ENCODE measurements around the gene FASTK.
A peak's percentile ranks its signal among the peaks of the same experiment; 100 is the strongest.

FASTK gene, protein sequence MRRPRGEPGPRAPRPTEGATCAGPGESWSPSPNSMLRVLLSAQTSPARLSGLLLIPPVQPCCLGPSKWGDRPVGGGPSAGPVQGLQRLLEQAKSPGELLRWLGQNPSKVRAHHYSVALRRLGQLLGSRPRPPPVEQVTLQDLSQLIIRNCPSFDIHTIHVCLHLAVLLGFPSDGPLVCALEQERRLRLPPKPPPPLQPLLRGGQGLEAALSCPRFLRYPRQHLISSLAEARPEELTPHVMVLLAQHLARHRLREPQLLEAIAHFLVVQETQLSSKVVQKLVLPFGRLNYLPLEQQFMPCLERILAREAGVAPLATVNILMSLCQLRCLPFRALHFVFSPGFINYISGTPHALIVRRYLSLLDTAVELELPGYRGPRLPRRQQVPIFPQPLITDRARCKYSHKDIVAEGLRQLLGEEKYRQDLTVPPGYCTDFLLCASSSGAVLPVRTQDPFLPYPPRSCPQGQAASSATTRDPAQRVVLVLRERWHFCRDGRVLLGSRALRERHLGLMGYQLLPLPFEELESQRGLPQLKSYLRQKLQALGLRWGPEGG

GRCh38 chr7:151080522-151081169 is at the start of gene FASTK:
Gene FASTK (minus strand): TSS chr7:151080809. CDS start chr7:151080766, 43 bp downstream.
- peak; percentile 91 for DNase-seq

GRCh38 chr7:151129960-151130591 is 49.5 kb upstream of the FASTK start:
- DNase-seq, result no peak

- DNase-seq, result no peak
Observed at GRCh38 chr7:151129117-151129959, 48.7 kb upstream of the FASTK start.

GRCh38 chr7:151128716-151129115 is 48.1 kb upstream of the FASTK start:
- DNase-seq, result no peak

DNA sequence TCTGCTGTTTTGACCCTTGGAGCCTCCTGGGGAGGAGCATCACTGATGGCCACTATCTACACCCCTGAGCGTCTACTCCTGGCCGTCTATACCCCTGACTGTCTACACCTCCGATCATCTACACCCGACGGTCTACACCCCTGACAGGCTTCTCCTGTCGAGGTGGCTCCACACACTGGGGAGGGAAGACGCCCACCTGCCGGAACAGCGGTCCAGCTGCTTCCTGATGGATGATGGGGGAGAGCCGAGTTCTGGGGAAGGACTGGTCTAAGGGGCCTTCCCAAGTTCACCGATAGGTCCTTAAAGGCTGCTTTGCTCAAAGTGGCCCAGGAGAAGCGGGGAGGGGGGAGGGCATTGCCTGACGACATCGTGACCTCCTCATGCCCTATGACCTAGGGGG is 47.5 kb upstream of the FASTK start:
- DNase-seq, result no peak

- no peak for DNase-seq
Observed at GRCh38 chr7:151126491-151127137, 46.0 kb upstream of the FASTK start.

- DNase-seq, result no peak
Observed at GRCh38 chr7:151125846-151126481, 45.4 kb upstream of the FASTK start.

DNA sequence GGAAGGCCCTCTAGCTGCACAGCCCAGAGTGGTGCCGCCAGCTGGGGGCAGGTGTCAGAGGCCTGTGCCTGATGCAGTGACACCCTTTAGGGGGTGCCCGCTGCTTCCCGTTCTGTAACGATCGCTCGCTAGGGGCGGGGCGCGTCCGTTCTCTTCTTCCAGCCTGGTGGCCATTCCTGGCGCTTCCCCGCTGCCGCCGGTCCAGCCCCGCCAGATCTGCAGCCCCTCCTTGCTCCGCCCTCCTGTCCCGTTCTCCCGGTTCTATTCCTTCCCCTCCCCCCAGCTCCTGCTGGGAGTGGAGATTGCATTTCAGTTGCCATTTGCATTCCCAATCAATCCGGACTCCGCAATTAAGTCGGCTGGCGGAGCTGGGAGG is 44.8 kb upstream of the FASTK start:
- no peak for DNase-seq

- no peak for DNase-seq
Observed at GRCh38 chr7:151124899-151125399, 44.3 kb upstream of the FASTK start.

- DNase-seq, result no peak
Observed at GRCh38 chr7:151124481-151124880, 43.9 kb upstream of the FASTK start.

DNA sequence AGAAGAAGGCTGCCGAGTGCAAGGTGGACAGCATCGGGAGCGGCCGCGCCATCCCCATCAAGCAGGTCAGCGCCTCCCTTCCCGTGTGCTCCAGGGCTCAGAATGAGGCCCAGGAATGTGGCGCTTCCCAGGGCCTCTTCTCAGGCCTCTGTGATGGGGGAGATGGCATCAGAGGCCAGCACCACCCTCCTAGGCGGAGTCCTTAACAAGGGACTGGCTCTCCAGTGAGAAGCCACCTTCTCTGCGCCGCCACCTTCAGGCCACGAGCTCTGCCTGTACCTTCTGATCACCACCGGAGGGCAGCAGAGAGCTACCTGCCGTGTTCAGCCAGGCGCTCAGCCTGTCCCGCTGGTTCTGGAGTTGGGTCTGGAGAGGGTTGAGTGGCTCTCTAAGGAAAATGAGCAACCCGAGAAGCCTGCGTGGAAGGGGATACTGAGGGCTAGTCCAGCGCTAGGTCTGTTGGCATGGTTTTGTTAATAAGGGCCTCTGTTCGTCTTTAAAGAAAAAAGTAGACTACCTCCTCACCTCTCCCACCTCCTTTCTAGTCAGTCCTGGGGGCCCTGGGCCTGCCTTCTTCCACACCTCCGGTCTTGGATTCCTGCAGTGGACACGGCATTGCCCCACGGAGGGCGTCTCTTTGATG is 43.3 kb upstream of the FASTK start:
- DNase-seq, result peak; percentile 80 to 84

DNA sequence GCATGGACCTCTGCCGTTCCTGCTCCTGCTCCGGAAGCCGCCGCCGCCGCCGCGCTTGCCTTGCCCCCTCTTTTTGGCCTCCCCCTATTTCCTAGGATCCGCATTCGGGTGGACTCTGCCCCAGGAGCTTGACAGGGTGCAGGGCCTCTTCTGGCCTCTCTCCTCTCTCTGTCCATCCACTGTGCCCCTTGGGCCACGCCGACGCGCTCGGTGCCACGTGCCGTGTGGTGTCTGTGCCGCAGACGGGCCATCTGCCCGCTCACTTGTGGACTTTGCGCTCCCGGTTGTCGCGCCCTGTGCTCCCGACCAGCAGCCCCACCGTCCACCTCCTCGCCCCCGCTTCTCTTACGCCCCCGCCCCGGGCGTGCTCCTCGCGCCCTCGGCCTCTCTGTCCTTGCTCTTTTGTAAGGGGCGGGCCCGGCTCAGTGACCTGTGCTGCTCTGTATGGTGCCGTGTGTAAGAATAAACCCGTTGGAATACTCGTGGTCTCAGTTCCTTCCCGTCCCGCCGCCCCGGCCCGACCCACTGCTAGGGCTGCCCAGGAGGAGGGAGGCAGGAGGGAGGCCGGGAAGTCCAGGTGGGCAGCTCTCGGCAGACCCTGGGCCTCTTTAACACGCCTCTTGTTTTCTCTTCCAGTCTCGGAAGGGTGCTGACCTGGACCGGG is 42.7 kb upstream of the FASTK start:
- no peak for DNase-seq

DNA sequence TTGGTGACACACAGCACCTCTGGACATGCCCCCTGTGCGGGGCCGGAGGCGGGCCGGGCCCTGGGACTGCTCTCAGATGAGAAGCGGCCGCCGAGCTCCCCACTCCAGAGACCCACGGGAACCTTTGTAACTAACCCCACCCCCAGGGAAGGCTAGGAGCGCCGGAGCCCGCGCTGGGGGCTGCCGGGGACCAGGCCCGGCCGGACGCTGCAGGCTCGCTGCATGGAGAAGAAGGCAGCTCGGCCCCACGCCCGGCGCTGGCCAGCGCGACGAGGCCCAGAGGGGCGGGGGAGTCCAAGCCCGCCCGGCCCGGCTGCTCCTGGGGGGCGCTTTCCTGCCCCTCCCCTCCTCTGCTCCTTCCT is 42.2 kb upstream of the FASTK start:
- DNase-seq, result no peak

- DNase-seq, result no peak
Observed at GRCh38 chr7:151122276-151122675, 41.7 kb upstream of the FASTK start.

DNA sequence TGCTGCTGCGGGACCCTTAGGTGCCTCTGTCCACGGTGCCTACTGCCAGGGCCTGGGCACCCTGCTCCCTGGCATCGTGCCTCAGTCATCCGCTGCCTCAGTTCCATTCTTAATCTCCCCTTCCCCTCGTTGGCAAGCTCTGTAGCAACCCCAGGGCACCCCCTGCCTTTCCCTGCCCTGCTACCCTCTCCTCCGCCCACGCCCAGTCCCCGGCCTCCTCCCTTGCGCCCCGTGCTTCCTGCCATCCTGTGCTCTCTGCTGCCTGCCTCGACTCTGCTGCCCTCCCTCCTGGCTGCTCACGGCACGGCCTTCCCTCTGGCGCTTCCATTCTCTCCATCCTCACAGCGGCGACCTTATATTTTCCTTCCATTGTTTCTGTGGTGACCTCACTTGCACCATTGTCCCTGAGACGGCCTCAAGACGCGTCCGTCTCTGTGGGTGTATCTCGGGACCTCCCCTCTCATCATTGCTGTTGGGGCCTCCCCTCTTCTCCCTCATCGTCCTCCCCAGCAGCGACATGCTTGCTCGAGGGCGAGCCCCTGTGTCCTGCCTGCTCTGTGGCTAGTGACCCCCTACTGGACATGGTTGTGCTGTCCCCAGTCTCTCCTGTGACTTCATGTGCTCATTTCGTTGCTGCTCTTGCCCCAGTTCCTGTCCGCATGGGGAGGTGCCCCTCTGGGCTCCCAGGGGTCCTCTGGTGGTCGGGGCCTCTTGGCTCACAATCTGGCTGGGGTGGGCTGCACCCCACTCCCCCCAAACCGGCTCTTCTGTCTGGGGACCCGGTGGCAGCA is 41.0 kb upstream of the FASTK start:
- DNase-seq, result no peak

DNA sequence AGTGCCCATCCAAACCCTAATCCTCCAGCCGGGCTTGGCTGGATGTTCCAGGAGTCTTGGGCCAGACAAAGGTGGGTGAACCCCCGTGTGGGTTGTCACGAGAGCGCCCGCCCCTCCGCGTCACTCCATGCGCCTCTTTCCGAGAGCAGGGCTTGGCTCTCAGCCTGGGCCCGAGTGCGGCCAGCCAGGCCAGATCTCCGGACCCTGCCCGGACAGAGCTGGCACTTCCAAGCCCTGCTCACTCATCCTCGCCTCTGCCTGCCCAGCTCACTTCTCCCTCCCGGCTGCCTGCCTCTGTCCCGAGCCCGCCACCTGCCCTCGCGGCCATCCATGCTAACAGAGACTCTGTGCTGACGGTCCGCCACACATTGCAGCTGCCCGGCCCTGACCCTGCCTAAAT is 40.3 kb upstream of the FASTK start:
- no peak for DNase-seq

DNA sequence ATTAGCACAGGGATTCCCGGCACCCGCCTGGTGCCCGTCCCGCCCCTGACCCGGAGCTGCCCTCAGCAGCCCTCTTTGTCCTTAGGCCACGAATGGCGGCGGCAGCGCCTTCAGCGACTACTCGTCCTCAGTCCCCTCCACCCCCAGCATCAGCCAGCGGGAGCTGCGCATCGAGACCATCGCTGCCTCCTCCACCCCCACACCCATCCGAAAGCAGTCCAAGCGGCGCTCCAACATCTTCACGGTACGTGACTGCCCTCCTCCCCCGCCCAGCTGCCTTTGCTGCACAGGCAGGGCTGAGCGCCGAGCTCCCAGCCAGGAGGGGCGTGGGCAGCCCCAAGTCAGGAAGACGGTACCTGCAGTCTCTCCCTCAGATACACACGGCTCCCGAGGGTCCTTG is 39.3 kb upstream of the FASTK start:
- DNase-seq, result no peak

DNA sequence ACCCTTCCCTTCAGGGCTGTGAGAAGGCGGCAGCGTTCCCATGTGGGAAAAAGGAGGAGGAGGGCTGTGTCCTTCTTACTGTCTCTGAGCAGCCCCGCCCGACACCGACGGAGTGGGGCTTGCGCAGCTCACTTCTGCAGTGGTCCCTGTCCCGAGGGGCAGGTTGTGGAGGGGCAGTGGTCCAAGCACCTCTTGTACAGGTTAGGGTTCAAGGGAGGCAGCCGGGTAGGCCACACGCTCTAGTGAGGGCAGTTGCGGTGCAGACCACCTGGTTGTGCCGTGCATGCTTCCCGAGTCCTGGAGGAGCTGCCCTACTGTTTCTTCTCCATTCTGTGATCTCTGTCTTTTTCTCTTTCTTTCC is 38.4 kb upstream of the FASTK start:
- DNase-seq, result no peak
